GM23248 (cell line): ENCODE results near the gene ACLY.

Experiments
- EZH2 ChIP-seq: fragments of 200-600 bp; sonication (generic); IDR thresholded peaks from 2 replicates; pipeline ENCODE4 v1.6.1; 2018; ENCODE audit warnings: antibody characterized with exemption, mild to moderate bottlenecking; ENCODE audit not compliant: insufficient read depth, poor library complexity, severe bottlenecking
- EZH2phosphoT487 ChIP-seq: fragments of 200-600 bp; sonication (generic); IDR thresholded peaks from 2 replicates; pipeline ENCODE4 v1.6.1; 2018; ENCODE audit warnings: antibody characterized with exemption, moderate library complexity, mild to moderate bottlenecking, low read depth; ENCODE audit not compliant: insufficient read depth

DNA sequence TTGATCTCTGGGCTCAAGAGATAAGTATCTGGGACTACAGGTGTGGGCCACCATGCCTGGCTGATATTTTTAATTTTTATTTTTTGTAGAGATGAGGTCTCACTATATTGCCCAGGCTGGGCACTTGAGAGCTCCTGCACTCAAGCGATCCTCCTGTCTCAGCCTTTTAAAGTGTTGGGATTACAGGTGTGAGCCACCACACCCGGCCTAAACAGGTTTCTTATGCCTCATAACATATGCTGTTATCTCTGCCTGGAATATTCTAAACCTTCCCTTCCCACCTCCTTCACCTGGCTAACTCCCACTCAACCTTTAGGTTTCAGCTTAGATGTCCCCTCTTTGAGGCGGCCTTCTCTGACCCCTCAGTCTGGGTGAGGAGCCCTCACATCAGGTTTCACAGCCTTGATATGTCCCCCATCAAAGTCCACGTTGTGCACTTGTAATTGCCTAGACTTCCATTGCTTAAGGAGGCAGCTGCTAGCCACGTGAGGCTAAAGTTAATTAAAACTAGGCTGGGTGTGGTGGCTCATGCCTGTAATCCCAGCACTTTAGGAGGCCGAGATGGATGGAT, 39.2 kb upstream of the ACLY start:
- no peak for TF ChIP-seq EZH2
- TF ChIP-seq EZH2phosphoT487, result no peak
